A673 (cell line): ENCODE results near the gene CAPN11. TPM values are rescaled to one million over a fixed set of nuclear protein-coding genes. Genes with fewer than 3 reads are reported as not detected.

Source experiments
- BruUV-seq: library from RNA; stranded (reverse); fragments of 400-500 nt; replicated peaks from 2 replicates; lab custom pipeline; 2021; lab: Mats Ljungman, UMichigan
- CTCF ChIA-PET: fragments of 300-600 bp; sonication (Branson Sonifier 250); formaldehyde crosslinking; loops from one replicate; lab custom pipeline; 2022; ENCODE audit warnings: antibody characterized with exemption; lab: Charles Lee
- POLR2A ChIA-PET: fragments of 300-600 bp; sonication (Branson Sonifier 250); formaldehyde crosslinking; loops from one replicate; lab custom pipeline; 2022; ENCODE audit warnings: antibody characterized with exemption; ENCODE audit not compliant: low non-redundant PET; lab: Charles Lee
- DNase-seq: peaks from one replicate; pipeline ENCODE4 v3.0.0-alpha.2; 2015; ENCODE audit warnings: low spot score
- H3K27ac ChIP-seq: fragments of 200-600 bp; sonication (generic); 2 replicates; pipeline ENCODE4 v1.5.1; 2016; ENCODE audit warnings: mixed run types, low read depth, mild to moderate bottlenecking, mixed read lengths, antibody characterized with exemption, low read length; ENCODE audit not compliant: poor library complexity, severe bottlenecking
- H3K27me3 ChIP-seq: fragments of 200-600 bp; sonication (generic); replicated peaks from 2 replicates; pipeline ENCODE4 v1.6.1; 2017; ENCODE audit warnings: mixed run types, low read depth, mild to moderate bottlenecking, mixed read lengths, antibody characterized with exemption, low read length; ENCODE audit not compliant: insufficient read depth, poor library complexity
- H3K36me3 ChIP-seq: fragments of 200-600 bp; sonication (generic); 2 replicates; pipeline ENCODE4 v1.6.1; 2016; ENCODE audit warnings: mixed run types, mild to moderate bottlenecking, mixed read lengths, antibody characterized with exemption, low read length; ENCODE audit not compliant: insufficient read depth, poor library complexity, severe bottlenecking
- H3K4me1 ChIP-seq: fragments of 200-600 bp; sonication (generic); 2 replicates; pipeline ENCODE4 v1.6.1; 2017; ENCODE audit warnings: mixed run types, mild to moderate bottlenecking, mixed read lengths, antibody characterized with exemption, low read length; ENCODE audit not compliant: insufficient read depth, poor library complexity, severe bottlenecking
- H3K4me3 ChIP-seq: fragments of 200-600 bp; sonication (generic); 2 replicates; pipeline ENCODE4 v1.5.1; 2016; ENCODE audit warnings: low read depth, mixed run types, mild to moderate bottlenecking, mixed read lengths, low read length; ENCODE audit not compliant: poor library complexity, severe bottlenecking
- H3K9me3 ChIP-seq: fragments of 200-600 bp; sonication (generic); 2 replicates; pipeline ENCODE4 v1.6.1; 2016; ENCODE audit warnings: mixed run types, low read depth, mild to moderate bottlenecking, mixed read lengths, antibody characterized with exemption, low read length; ENCODE audit not compliant: poor library complexity, severe bottlenecking
- CTCF ChIP-seq: fragments of 300-800, 200-600 bp; sonication (generic); conservative IDR thresholded peaks from 2 replicates; pipeline ENCODE4 v1.5.1; 2017; ENCODE audit warnings: low read depth, mild to moderate bottlenecking, antibody characterized with exemption, low read length, moderate library complexity, mixed read lengths
- EZH2 ChIP-seq: fragments of 200-600 bp; sonication (generic); IDR thresholded peaks from 2 replicates; pipeline ENCODE4 v1.6.1; 2017; ENCODE audit warnings: borderline replicate concordance, low read depth, mild to moderate bottlenecking, mixed read lengths, antibody characterized with exemption, low read length; ENCODE audit not compliant: poor library complexity, severe bottlenecking
- intact Hi-C: fragments of 100-400 bp; cut with micrococcal nuclease; formaldehyde crosslinking; loops from one replicate; pipeline ENCODE4 v1.10.0; 2022; ENCODE audit not compliant: unreplicated experiment
- total RNA-seq: library from RNA; stranded (reverse); gene quantifications from 2 replicates; pipeline ENCODE4 v1.2.3, GENCODE V29; 2021

CAPN11 gene
- total RNA-seq, 1 experiment from 2014 or later: not detected

- CTCF ChIA-PET: no interaction called here
- POLR2A ChIA-PET: no interaction called here
- Histone ChIP-seq H3K4me3 (no peak overlapping the region), H3K4me1 (no peaks in the 10 kb centered on the region), H3K9me3 (no peaks in the 10 kb centered on the region), H3K36me3 (no peaks in the 10 kb centered on the region), H3K27ac (no peak overlapping the region), H3K27me3 (no peaks in the 10 kb centered on the region)
- no peak for DNase-seq
- no peak for TF ChIP-seq EZH2
- TF ChIP-seq CTCF: no peak
- intact Hi-C loops: no loop called here
- BruUV-seq: no TSS peak
Observed at GRCh38 chr6:44169886-44170570, 11.4 kb downstream of the CAPN11 start.

- H3K4me1 ChIP-seq: no peaks in the 10 kb centered on the region
- TF ChIP-seq CTCF: no peak
- no peak for TF ChIP-seq EZH2
- H3K4me3 ChIP-seq: no peak overlapping the region
- H3K36me3 ChIP-seq: no peaks in the 10 kb centered on the region
- H3K27ac ChIP-seq: no peak overlapping the region
- H3K9me3 ChIP-seq: no peaks in the 10 kb centered on the region
- intact Hi-C loops: loop anchor here (1.0 to 2.0 kb wide), 2 partner anchors 66 to 167 kb away; no protein-coding TSS in a partner anchor
- no peak for DNase-seq
- ChIA-PET CTCF (interaction anchor here (0.6 to 1.3 kb wide), 3 partner anchors 14 to 237 kb away, joined by 3 to 5 read pairs (median 3); partner anchors contain the start of genes CAPN11 and SLC35B2), POLR2A (interaction anchor here (0.5 kb wide), 1 partner anchor 80 kb away, joined by 3 read pairs; no protein-coding TSS in a partner anchor)
- BruUV-seq: no TSS peak
- no peaks in the 10 kb centered on the region for H3K27me3 ChIP-seq
Observed at GRCh38 chr6:44171899-44172546, 13.4 kb downstream of the CAPN11 start.

- POLR2A ChIA-PET: interaction anchor here (0.5 kb wide), 1 partner anchor 79 kb away, joined by 3 read pairs; no protein-coding TSS in a partner anchor
- Histone ChIP-seq H3K4me3 (no peak overlapping the region), H3K36me3 (no peaks in the 10 kb centered on the region), H3K9me3 (no peaks in the 10 kb centered on the region), H3K4me1 (no peaks in the 10 kb centered on the region), H3K27me3 (no peaks in the 10 kb centered on the region), H3K27ac (no peak overlapping the region)
- intact Hi-C loops: loop anchor here (1.0 to 2.0 kb wide), 2 partner anchors 65 to 166 kb away; no protein-coding TSS in a partner anchor
- peak; percentile 85 for DNase-seq
- no TSS peak for BruUV-seq
- CTCF ChIA-PET: interaction anchor here (0.5 to 1.3 kb wide), 5 partner anchors 15 to 238 kb away, joined by 3 to 7 read pairs (median 4); partner anchors contain the start of genes CAPN11 and SLC35B2
- peak; percentile 97 for TF ChIP-seq CTCF
- TF ChIP-seq EZH2: no peak
Observed at GRCh38 chr6:44172731-44173500, 14.3 kb downstream of the CAPN11 start.
